ENCODE data around the gene GORAB. TPM values are rescaled to one million over a fixed set of nuclear protein-coding genes. Genes with fewer than 3 reads are reported as not detected.

GORAB gene
- total and polyA plus RNA-seq, 9 of the 15 experiments (the other 6 are each of a cell fraction or from before 2014, with no cell fraction given), result 4.4 to 12.9 (median 8.9) TPM

- FAIRE-seq, result peak; percentile 57
Observed at GRCh38 chr1:170545476-170545875, 13.5 kb downstream of the GORAB start.

More at GRCh38 chr1:170545476-170545875, 13.5 kb downstream of the GORAB start:
- no peak overlapping the region for H3K27ac ChIP-seq (ENCODE audit: extremely low read depth, low read depth, low read length)
- no peak overlapping the region for H3K4me3 ChIP-seq
- TF ChIP-seq ETS2 (tag; IDR thresholded peaks at IDR 0.05; ENCODE audit: borderline replicate concordance, poor library complexity, severe bottlenecking), result no peak
- TF ChIP-seq RBM15 (IDR thresholded peaks at IDR 0.05; ENCODE audit: insufficient read depth, low read length), result no peak
- TF ChIP-seq BDP1 (IDR thresholded peaks at IDR 0.05; ENCODE audit: insufficient read depth, insufficient read length), result no peak
- no peak for TF ChIP-seq NFE2 (IDR thresholded peaks at IDR 0.05; ENCODE audit: low read depth)
- no peak for TF ChIP-seq HNRNPK (IDR thresholded peaks at IDR 0.05; ENCODE audit: low read depth, low read length, poor library complexity, severe bottlenecking)
- no peak for TF ChIP-seq GTF2B (IDR thresholded peaks at IDR 0.05; ENCODE audit: extremely low read depth, insufficient read length)
- no peak for TF ChIP-seq E4F1 (CRISPR knock-in tag; IDR thresholded peaks at IDR 0.05; ENCODE audit: borderline replicate concordance)
- no peak for TF ChIP-seq HDAC8 (tag; IDR thresholded peaks at IDR 0.05)
- TF ChIP-seq FOXP4 (CRISPR knock-in tag; IDR thresholded peaks at IDR 0.05; ENCODE audit: borderline replicate concordance), result no peak
- no peak overlapping the region for H3K4me2 ChIP-seq (ENCODE audit: insufficient read depth, low read length)
- H3K27me3 ChIP-seq (ENCODE audit: control insufficient read depth in 2 of 2, insufficient read depth in 2 of 2, low read length in 2 of 2), result no peaks in the 10 kb centered on the region
- intact Hi-C loops (cut with micrococcal nuclease), result no loop called here
- H4K20me1 ChIP-seq (replicated peaks; ENCODE audit: control insufficient read depth, insufficient read depth, low read length), result no peaks in the 10 kb centered on the region
- peaks cover 78% of the 10 kb centered on the region for H3K36me3 ChIP-seq (ENCODE audit: control insufficient read depth, insufficient read depth, low read length)
- H3K9ac ChIP-seq (ENCODE audit: insufficient read depth in 1 of 2, low read depth in 2 of 2, low read length in 2 of 2), result no peak overlapping the region
- H3K9me3 ChIP-seq (replicated peaks; ENCODE audit: control insufficient read depth, insufficient read depth, low read depth, low read length), result no peaks in the 10 kb centered on the region
- H3K9me1 ChIP-seq (ENCODE audit: control insufficient read depth, insufficient read depth, low read length), result no peaks in the 10 kb centered on the region
- ATAC-seq, result no peak
- 100% methylated on average over 1 of the region's 1 CpG for WGBS (ENCODE audit: insufficient coverage, low coverage, missing lambda C conversion rate)
- CTCF ChIA-PET (ENCODE audit: low intra/inter-chr PET ratio), result no interaction called here
- no peaks in the 10 kb centered on the region for H3K4me1 ChIP-seq (replicated peaks in 1 of 2; ENCODE audit: control insufficient read depth in 2 of 2, insufficient read depth in 2 of 2, low read length in 2 of 2)
- POLR2A ChIA-PET, result interaction anchor here (1.0 to 1.4 kb wide), 2 partner anchors 12 to 13 kb away, joined by 3 to 4 read pairs; partner anchors contain the start of gene GORAB
- H3K79me2 ChIP-seq (ENCODE audit: control insufficient read depth, insufficient read depth, low read length), result no peaks in the 10 kb centered on the region
- DNase-seq (ENCODE audit: extremely low read depth in 1 of 4, low spot score in 3 of 4), result no peak
- no peak overlapping the region for H2AFZ ChIP-seq (ENCODE audit: low read depth, low read length)
- no TSS peak for BruUV-seq (replicated peaks)
- in situ Hi-C loops (cut with MboI), result loop anchor here (25.0 kb wide), 1 partner anchor 1067 kb away; the partner anchor contains the start of gene MYOCOS

Data from K562 (cell line).